Suprapubic skin (tissue), 3 donors: ENCODE measurements around the gene PCNX2.

Experiments used
- POLR2A ChIP-seq, 2 donors: fragments of 450-650 bp; IDR thresholded peaks; one replicate each; pipeline ENCODE4 v1.6.1; 2017; ENCODE audit warnings: antibody characterized with exemption in 2 of 2, mild to moderate bottlenecking in 2 of 2, moderate library complexity in 2 of 2
- TF ChIP-seq, protein P1 (sequence below), 2 donors: fragments of 200-600 bp in 1 of 2; fragments of 450-650 bp in 1 of 2; sonication (generic) in 1 of 2; IDR thresholded peaks; one replicate each; pipeline ENCODE4 v1.5.1; 2016 to 2019; ENCODE audit warnings: antibody characterized with exemption in 2 of 2, mild to moderate bottlenecking in 1 of 2, moderate library complexity in 1 of 2

DNA sequence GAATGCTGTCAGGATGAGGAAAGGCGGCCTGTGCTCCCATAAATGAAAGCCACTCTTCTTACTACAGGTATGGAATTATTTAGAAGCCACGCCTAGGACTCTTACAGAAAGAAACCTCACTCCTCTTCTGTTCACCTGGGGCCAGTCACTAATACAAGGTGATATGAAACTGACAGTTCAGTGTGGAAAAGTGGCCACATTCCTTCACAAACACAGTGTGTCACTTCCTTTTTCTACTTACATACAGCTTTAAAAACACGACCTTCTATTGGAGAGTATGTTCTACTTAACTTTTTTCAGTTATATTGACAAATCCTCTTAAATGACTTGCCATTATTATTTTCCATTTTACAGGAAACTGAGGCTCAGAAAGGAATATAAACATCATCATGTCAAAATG is 163.1 kb downstream of the PCNX2 start:
- TF ChIP-seq, protein P1, sequence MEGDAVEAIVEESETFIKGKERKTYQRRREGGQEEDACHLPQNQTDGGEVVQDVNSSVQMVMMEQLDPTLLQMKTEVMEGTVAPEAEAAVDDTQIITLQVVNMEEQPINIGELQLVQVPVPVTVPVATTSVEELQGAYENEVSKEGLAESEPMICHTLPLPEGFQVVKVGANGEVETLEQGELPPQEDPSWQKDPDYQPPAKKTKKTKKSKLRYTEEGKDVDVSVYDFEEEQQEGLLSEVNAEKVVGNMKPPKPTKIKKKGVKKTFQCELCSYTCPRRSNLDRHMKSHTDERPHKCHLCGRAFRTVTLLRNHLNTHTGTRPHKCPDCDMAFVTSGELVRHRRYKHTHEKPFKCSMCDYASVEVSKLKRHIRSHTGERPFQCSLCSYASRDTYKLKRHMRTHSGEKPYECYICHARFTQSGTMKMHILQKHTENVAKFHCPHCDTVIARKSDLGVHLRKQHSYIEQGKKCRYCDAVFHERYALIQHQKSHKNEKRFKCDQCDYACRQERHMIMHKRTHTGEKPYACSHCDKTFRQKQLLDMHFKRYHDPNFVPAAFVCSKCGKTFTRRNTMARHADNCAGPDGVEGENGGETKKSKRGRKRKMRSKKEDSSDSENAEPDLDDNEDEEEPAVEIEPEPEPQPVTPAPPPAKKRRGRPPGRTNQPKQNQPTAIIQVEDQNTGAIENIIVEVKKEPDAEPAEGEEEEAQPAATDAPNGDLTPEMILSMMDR (IDR thresholded peaks at IDR 0.05): no peak
- no peak for TF ChIP-seq POLR2A (IDR thresholded peaks at IDR 0.05)
